GM19397 (cell line): ENCODE data around the gene ALDH5A1.
A peak's percentile ranks its signal among the peaks of the same experiment; 100 is the strongest.
"Not testable (repeated sequence)": the region's sequence is repeated elsewhere in the genome, so short reads cannot be mapped to it uniquely, and the experiment has no call there.

Experiments used
- ATAC-seq: cut with Tn5 transposase; IDR thresholded peaks from one replicate; pipeline ENCODE4 v1.9.1; 2021; ENCODE audit warnings: mild to moderate bottlenecking, moderate library complexity; ENCODE audit not compliant: unreplicated experiment

ALDH5A1 gene

DNA sequence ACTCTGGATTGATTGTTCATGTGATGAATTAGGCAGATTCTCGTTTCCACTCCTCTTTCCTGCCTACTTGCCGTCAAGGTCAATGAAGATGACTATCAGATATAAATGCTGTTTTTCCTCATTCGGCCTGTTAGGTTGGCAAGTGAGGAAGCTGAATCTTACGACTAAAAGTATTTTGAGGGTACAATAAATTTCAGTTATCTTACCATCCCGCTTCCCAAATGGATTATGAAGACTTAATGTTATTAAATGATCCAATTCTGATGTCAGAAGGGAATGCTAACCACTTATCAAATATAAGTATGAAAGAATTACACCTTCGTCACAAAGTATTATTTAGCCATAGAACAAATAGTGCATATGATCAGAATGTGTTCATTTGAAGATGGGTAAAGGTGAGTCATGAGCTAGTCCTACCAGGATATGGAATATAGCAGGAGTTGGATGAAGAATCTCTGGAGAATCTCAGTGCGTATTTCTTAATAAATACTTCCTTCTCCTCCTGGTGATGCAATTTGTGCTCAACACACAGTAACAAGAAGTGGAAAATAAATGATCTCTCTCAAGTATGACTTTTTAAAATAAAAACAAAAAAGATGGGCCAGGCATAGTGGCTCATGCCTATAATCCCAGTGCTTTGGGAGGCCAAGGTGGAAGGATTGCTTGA lies 10.0 kb upstream of the ALDH5A1 start:
- no peak for ATAC-seq

DNA sequence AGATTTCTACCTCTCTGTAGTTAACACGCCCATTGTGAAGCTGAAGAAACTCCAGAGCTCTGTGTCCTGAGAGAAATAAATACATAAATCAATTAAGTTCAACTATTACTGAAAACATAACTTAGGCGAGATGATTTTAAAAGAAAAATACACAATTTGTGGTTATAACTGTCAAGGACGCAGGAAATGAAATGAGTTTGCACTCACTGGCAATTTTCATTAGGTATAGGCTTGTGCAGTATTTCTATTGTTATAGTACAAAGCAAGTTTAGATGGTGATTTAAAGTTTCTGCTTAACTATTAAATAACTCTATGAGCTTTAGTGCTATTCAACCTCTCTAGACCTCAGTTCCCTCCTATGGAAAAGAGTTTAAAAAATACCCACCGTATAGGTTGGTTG lies 8.7 kb upstream of the ALDH5A1 start:
- ATAC-seq = no peak

DNA sequence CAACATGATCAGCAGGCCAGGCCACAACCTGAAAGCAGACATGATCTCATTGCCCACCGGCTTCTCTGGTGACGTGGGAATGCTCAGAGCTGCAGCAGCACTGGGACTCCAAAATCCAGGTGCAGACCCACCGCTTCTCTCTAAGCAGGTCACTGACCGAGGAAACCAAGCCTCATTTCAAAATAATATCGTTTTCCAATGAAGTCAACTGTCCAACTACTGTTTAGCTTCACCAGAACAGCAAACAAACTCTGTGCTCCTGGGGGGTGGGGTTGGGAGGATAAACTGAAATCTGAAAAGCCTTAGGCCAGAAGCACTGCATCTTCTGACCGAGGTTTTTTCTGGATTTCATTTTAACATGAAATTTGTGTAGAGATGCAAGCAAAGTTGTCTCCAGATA lies 5.3 kb upstream of the ALDH5A1 start, which contains the start of gene GPLD1:
TSS of gene GPLD1 (minus strand) at position 109 of the 400 bp plus-strand sequence. CDS start at position 42, 67 bp downstream.
- no peak for ATAC-seq

DNA sequence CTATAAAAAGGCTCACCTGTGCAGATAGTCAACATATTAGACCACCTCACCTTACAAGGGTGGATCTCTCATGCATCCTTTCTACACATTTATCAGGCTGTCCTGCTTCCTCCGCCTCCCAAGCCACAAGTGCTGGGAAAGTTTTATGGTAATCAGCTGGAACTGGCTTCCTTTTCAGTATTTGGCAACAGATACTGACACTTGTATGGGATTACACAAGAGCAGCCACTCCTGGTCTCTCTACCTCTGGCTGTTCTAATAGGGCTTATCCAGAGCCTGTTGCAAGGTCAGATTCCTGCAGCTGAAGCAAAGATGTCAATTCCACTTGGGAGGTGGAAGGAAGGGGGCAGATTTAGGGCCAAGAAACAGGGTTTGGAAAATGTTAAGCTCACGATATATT lies 4.9 kb upstream of the ALDH5A1 start:
- ATAC-seq = no peak

DNA sequence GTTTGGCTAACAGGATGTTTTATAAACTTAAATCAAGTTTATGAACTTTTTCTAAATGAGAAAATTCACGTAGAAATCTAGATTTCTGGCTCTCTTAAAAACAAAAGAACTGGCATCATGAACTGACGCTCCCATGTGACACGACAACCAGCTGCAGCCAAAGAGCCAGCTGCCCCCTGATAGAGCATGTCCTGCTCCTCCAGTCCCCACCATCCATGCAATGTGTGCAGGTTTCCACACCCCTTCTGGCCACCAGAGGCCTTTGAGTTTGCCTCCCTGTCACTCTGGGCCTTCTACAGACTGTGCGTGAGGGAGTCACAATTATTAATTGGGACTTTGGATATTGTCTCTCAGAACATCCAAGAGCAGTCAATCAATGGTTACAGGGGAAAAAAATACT lies 3.8 kb upstream of the ALDH5A1 start:
- no peak for ATAC-seq

DNA sequence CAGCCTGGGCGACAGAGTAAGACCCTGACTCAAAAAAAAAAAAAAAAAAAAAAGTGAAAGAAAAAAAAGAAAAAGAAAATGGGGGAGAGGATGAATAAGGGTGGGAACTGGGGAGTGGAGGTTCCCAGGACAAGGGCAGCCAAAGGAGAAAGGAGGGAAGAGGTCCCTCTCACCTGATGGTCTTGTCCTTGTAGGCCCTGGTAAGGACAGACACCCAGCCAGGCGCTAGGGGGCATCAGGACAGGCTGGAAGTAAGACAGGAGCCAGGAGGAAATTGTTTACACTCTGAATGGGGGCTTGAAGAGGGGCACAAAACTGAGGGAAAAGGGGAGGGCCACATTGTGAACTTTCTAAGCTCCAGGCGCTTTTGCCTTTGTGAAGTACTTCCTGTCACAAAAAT lies 2.3 kb upstream of the ALDH5A1 start:
- no peak for ATAC-seq

DNA sequence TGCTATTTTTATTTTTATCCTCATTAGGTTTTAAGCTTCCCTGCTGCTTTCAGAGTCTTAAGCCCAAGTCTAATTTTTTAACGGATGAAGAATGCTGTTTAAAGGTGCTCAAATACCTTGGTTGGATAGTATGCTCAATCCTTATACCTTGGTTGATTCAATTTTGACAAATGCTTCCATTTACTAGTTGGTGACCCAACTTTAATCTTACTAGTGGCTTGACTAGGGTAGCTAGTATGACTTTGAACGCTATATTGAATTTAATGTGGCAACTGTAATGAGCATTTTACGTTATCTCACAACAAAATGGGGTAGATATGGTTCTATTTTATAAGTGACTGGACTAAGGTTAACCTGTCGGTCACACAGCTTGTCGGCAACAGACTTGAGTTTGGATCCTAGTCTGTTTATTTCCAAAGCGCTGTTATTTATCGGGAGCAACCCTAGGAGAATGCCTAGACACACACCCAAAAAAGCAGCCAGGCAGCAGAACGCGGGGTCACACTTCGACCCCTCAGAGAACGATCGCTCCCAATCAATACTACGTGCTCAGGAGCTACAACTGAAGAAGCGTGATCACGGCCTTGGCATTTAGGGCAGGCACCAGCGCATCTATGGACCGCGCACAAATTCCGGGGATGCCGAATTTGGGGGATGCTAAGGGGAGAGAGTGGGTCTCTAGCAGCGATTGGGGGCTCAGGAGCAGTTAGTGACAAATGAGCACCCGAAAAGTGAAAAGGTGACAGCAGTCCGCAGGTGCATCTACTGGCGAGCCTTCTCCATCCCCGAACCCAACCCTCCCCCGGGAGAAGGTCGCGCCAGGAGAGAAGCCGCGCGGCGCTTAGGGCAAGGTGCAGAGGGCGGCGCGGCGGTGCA lies 586 bp upstream of the ALDH5A1 start:
- no peak for ATAC-seq

DNA sequence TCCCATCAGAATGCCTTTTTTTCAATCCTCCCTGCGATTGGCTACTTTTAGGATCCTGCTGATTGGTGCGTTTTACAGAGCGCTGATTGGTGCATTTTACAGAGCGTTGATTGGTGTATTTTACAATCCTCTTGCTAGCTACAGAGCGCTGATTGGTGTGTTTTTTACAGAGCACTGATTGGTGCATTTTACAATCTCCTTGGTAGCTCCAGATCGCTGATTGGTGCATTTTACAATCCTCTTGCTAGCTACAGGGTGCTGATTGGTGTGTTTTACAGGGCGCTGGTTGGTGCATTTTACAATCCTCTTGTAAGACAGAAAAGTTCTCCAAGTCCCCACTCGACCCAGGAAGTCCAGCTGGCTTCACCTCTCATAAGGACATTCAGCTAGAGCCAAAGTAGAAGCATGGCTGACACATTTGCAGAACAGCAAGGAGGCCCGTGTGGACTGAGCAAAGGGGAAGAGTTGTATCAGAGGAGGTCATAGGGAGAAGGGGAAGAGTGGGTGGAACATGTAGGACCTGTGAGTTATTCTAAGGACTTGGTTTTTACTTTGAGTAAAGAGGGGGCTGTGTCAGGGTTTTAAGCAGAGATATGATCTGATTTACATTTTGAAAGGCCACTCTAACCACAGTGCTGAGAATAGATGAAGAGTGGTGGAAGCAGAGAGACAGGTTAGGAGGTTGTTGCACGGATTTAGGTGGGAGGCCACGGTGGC lies 2.6 kb downstream of the ALDH5A1 start:
- ATAC-seq = no peak

DNA sequence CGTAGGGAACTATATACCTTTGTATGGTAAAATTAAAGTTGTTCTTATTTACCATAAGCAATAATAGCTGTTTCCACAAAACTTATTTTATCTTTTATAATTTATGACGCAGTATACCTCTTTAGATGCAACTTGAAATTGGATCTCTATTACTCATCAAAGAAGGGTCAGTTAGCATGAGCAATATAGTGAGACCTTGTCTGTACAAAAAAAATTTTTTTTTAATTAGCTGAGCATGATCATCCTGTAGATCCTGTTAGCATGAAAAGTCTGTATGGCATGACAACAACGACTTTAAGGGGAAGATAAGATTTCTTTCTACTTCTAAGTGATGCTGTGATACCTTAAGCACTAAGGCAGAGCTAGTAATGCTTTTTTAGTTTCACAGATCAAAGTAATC lies 5.9 kb downstream of the ALDH5A1 start:
- ATAC-seq = no peak

DNA sequence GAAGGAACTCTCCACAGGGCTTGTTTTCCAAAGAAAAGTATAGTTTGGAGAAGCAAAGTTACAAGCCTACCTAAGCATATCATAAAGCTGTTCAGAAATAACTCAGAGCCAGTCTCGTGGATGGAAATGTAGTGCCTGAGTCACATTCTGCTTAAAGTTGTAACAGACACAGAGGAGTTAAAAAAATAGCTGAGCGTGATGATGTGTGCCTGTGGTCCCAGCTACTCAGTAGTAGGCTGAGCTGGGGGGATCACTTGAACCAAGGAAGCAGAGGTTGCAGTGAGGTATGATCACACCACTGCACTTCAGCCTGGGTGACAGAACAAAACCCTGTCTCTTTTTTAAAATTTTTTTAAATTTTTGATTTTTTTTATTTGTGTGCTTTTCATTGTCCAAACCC lies 6.6 kb downstream of the ALDH5A1 start:
- ATAC-seq = no peak

DNA sequence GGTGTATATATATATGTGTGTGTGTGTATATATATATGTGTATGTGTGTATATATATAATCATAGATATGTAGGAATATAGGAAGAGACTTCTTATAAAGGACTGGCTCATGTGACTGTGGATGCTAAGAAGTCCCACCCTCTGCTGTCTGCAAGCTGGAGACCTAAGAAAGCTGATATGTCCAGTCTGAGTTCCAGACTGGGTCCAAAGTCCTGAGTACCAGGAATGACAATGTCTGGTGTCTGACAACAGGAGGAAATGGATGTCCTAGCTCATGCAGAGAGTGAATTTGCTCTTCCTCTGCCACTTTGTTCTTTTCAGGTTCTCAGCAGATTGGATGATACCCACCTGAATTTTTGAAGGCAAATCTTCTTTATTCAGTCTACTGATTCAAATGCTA lies 7.1 kb downstream of the ALDH5A1 start:
- ATAC-seq = no peak

DNA sequence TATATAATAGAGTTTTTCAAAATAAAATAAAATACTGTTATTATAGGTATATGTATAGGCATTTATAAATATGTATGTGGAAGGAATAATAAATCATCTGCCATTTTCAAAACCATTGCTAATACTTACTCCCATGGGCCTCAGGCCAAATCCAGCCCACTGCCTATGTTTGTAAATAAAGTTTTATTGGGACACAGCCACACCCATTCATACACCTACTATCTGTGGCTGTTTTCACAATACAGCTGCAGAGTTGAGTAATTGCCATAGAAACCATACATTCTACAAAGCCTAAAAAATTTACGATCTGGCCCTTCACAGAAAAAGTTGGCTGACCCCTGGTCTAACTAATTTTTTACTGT lies 9.5 kb downstream of the ALDH5A1 start:
- no peak for ATAC-seq

DNA sequence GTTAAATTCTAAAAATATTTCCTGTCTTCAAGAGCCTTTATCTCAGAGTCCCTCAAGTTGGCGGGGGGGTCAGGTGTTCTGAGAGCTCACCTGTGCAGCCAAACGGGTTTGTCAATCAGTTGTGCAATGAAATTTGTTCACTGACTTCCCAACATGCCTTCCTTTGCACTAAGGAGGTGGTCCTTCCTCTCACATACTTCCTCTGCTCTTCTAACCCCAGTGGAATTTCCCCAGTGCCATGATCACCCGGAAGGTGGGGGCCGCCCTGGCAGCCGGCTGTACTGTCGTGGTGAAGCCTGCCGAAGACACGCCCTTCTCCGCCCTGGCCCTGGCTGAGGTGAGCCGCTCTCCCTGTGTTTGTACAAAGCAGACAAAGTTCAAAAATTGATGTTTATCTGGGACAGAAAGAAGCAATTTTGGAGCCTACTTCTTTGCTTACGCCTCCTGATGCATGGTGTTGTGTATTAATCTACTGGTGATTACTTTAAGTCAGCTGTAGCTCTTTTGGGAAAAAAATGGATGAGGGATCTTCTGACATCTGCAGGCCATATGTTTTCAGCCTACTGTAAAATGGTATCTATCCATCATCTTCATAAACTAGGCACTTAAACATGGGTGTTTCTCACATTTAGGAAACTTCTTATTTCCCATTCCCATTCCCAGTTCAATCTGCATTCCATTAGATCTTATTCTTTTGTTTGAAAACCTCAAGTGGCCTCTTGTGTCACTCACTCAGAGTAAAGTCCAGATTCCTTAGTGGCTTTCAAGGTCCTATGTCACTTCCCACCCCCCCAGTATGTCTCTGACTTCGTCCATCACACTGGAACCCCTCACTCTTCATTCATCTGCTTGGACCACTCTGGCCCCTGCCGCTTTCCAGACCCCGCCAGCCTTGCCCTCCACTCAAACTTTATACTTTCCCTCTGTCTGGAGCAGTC lies 10.1 kb downstream of the ALDH5A1 start:
- no peak for ATAC-seq

DNA sequence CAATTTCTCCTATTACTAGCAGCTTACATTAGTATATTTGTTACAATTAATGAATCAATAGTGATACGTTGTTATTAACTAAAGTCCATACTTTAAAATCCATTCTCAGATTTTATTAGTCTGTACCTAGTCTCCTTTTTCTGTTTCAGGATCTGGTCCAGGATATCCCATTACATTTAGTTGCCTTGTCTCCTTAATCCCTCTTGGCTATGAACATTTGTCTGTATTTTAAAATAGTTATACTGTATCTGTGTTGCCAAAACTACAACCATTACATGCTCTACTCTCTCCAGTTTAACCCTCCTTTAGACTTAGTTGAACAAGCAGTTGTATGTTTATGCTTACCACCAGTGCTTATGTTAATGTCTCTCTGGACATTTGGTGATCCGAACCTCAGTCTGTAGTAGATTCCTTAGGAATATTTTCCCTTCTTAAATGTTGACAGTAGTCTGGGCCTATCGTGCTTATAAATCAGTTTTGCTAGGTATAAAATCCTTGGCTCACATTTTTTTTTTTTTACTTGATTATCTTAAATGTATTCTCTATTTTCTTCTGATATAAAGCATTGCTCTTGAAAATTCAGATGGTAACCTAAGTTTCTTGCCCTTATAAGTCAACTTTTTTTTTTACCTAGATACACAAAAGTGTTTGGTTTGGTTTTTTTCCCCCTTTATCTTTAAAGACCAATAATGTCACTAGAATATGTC lies 12.2 kb downstream of the ALDH5A1 start:
- ATAC-seq = no peak

DNA sequence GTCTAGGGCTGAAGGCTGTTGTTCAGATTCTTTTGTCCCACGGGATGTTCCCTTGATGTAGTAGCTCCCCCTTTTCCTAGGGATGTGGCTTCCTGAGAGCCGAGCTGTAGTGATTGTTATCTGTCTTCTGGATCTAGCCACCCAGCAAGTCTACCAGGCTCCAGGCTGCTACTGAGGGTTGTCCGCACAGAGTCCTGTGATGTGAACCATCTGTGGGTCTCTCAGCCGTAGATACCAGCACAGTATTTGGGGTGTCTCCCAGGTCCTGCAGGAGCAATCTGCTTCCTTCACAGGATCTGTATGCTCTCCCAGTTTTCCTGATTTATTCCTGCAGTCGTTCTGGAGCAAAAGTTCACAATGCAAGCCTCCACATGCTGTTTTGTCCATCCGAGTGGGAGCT lies 17.2 kb downstream of the ALDH5A1 start:
- ATAC-seq = not testable (repeated sequence)

DNA sequence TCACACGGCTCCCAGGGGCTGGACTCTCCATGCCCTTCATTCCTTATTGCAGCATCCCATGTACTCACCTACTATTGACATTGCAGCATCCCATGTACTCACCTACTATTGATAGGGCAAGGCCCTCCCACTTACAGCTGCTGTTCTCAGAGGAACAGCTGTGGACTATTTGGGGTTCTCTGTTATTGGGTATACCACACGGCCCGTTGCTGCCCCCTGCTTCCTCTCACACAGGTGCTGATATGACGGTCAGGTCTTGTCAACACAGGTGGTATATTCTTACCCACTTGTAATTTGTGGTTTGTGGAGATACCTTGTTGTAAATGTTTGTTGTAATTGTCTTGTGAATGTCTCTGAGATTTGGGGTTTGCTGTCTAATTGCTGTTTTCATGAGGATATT lies 18.8 kb downstream of the ALDH5A1 start:
- peak; percentile 50 for ATAC-seq

DNA sequence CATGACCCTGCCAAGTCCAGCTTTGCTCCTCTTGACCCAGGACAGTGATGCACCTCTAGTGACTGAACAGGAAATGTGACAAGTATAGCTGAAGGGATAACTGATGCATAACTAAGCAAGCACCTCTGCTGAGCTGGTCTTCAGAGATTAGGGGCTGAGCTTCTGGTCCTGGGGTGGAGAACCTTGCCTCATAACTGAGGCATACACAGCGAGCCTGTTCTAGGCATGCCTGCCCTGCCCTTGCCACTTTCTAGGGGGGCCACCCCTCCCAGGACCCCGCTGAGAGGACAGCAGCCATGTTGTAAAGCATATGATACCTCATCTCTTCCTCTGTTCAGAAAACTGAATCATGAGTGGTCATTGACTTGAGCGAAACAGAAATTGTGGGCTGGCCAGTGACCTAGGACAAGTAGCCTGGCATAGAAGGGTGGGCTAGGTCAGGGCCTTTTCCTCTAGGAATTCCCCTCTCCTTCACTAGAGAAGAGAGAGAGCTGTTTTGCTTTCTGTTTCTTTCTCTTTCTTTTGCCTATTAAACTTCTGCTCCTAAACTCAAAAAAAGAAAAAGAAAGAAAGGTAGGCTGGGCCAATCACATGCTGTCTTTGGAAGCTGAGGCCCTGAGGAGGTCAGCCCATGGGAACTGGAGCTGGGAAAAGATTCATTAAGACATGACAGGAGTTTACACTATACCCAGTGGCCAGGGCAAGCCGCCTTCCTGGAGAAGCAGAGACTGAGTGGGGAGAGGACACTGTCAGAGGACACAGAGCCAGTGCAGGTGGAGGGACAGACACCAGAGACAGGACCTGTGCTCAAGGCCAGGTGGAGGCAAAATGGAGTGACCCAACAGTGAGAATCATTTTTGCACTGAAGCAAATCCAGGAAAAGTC lies 23.1 kb downstream of the ALDH5A1 start:
- ATAC-seq = peak; percentile 78

DNA sequence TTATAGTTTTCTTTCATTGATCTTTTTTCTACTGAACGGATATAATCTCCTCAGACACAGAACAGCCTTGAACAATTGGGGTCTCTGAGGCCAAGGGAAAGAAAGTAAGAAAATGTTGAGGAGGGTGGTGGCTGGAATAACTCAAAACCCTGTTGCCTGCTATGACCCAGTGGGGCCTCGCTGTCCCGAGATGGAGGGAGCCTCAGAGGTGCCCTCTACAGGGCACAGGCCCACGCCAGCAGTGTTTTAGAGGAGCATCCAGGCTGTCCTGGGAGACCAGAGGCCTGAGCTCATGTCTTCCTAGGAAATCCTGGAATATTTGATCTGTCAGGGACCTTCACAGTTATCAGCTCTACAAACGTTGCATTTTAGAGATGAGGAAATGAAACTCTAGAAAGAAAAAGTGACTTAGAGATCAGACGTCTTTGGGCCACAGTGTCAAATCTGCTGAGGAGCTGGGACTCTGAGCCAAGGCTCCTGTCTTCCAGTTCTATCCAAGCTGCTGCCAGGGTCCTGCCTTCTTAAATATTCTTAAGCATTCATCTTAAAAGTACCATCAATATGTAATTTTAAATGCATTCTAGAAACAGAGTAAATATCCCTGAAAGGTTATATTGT lies 26.3 kb downstream of the ALDH5A1 start:
- ATAC-seq = peak; percentile 41
